Naive thymus-derived CD4-positive, alpha-beta T cell (primary cell): ENCODE results near the gene CFDP1. TPM values are rescaled to one million over a fixed set of nuclear protein-coding genes. Genes with fewer than 3 reads are reported as not detected.

Experiments
- ATAC-seq: fragments of 150-1000 bp; cut with Tn5 transposase; 2 replicates; pipeline ENCODE4 v1.10.0; 2021; ENCODE audit warnings: mild to moderate bottlenecking, moderate library complexity
- CTCF ChIA-PET: fragments of 350-600 bp; sonication (Branson Sonifier 250); formaldehyde crosslinking; loops from one replicate; lab custom pipeline; 2021; ENCODE audit warnings: antibody characterized with exemption; lab: Charles Lee
- POLR2A ChIA-PET: fragments of 350-600 bp; sonication (Branson Sonifier 250); formaldehyde crosslinking; loops from one replicate; lab custom pipeline; 2021; ENCODE audit warnings: antibody characterized with exemption, inconsistent platforms; lab: Charles Lee
- DNase-seq, 9 donors: peaks; one replicate each; pipeline versions ENCODE4 v3.0.0 to v3.0.0-alpha.2; 2020 to 2022; ENCODE audit warnings: mixed read lengths in 1 of 9
- H3K27ac ChIP-seq: one replicate; pipeline ENCODE4 v1.7.0; 2013; ENCODE audit warnings: mild to moderate bottlenecking, low read depth, low read length, moderate library complexity
- H3K27me3 ChIP-seq, 2 donors: one replicate each; pipeline ENCODE4 v1.7.0; 2013; ENCODE audit warnings: low read length in 2 of 2, mild to moderate bottlenecking in 2 of 2, moderate library complexity in 2 of 2; ENCODE audit not compliant: control insufficient read depth in 2 of 2, insufficient read depth in 2 of 2
- H3K36me3 ChIP-seq, 3 experiments: 1 replicate in 2 of 3; 2 replicates in 1 of 3; pipeline ENCODE4 v1.7.0; 2013; ENCODE audit warnings: low read length in 3 of 3, mild to moderate bottlenecking in 3 of 3, moderate library complexity in 1 of 3; ENCODE audit not compliant: insufficient read depth in 3 of 3, control insufficient read depth in 2 of 3
- H3K4me1 ChIP-seq, 2 donors: one replicate each; pipeline ENCODE4 v1.7.0; 2013; ENCODE audit warnings: low read length in 2 of 2, mild to moderate bottlenecking in 2 of 2, moderate library complexity in 1 of 2; ENCODE audit not compliant: control insufficient read depth in 2 of 2, insufficient read depth in 2 of 2
- H3K4me3 ChIP-seq: 2 replicates; pipeline ENCODE4 v1.7.0; 2013; ENCODE audit warnings: mild to moderate bottlenecking, low read length
- H3K9me3 ChIP-seq, 3 experiments: 1 replicate in 2 of 3; 2 replicates in 1 of 3; pipeline ENCODE4 v1.7.0; 2013; ENCODE audit warnings: low read length in 3 of 3; ENCODE audit not compliant: control insufficient read depth in 2 of 3
- H3K27ac Mint-ChIP-seq, 9 donors: one replicate each; pipeline ENCODE4 v1.8.0; 2020 to 2022; ENCODE audit warnings: mixed read lengths in 9 of 9, mild to moderate bottlenecking in 8 of 9, moderate library complexity in 5 of 9, inconsistent platforms in 2 of 9
- H3K27me3 Mint-ChIP-seq, 5 donors: one replicate each; pipeline ENCODE4 v1.8.0; 2021 to 2022; ENCODE audit warnings: mixed read lengths in 5 of 5, mild to moderate bottlenecking in 1 of 5
- H3K36me3 Mint-ChIP-seq, 5 donors: one replicate each; pipeline ENCODE4 v1.8.0; 2020 to 2022; ENCODE audit warnings: mixed read lengths in 5 of 5, mild to moderate bottlenecking in 3 of 5, inconsistent platforms in 1 of 5
- H3K4me1 Mint-ChIP-seq, 7 donors: one replicate each; pipeline ENCODE4 v1.8.0; 2020 to 2022; ENCODE audit warnings: mixed read lengths in 7 of 7, mild to moderate bottlenecking in 3 of 7, inconsistent platforms in 1 of 7
- H3K4me3 Mint-ChIP-seq, 10 donors: one replicate each; pipeline ENCODE4 v1.8.0; 2020 to 2022; ENCODE audit warnings: mild to moderate bottlenecking in 10 of 10, mixed read lengths in 10 of 10, moderate library complexity in 6 of 10, inconsistent platforms in 2 of 10
- H3K9me3 Mint-ChIP-seq, 11 donors: one replicate each; pipeline ENCODE4 v1.8.0; 2020 to 2022; ENCODE audit warnings: mixed read lengths in 11 of 11, mild to moderate bottlenecking in 4 of 11, inconsistent platforms in 1 of 11, moderate library complexity in 1 of 11
- intact Hi-C, 2 donors: fragments of 100-400 bp; cut with micrococcal nuclease; formaldehyde crosslinking; loops; one replicate each; pipeline ENCODE4 v1.15.1; 2023
- polyA plus RNA-seq, 2 donors: library from polyadenylated mRNA; unstranded; fragments of 300-500 nt; fragmentation: Illumina TruSeq; gene quantifications; one replicate each; pipeline ENCODE4 v1.2.3, GENCODE V29; 2021
- total RNA-seq, 6 experiments: library from RNA in 5 of 6; stranded (reverse) in 5 of 6; gene quantifications; 1 replicate in 5 of 6; 2 replicates in 1 of 6; pipeline ENCODE4 v1.2.3 and lab custom pipeline; 2021 to 2026

The CFDP1 gene
- total and polyA plus RNA-seq, 7 experiments from 2014 or later: 34.9 to 42.1 (median 39.4) TPM

GRCh38 chr16:75421820-75422126 lies 11.5 kb downstream of the CFDP1 start:
- H3K36me3 ChIP-seq: no peaks in the 10 kb centered on the region
- no peak for ATAC-seq
- no peak for DNase-seq
- intact Hi-C loops: loop anchor here in 1 of 2 donors (5.0 kb wide), 1 partner anchor 41 kb away; the partner anchor contains the start of gene TMEM170A
- ChIA-PET POLR2A (interaction anchor here (1.3 kb wide), 1 partner anchor 12 kb away, joined by 5 read pairs; the partner anchor contains the start of gene CFDP1), CTCF (no interaction called here)
- H3K4me1 ChIP-seq: peaks cover 0 to 8% of the 10 kb centered on the region in 2 donors
- H3K27ac ChIP-seq: peak overlapping the region; percentile 29
- peaks cover 19 to 58% (median 51%) of the 10 kb centered on the region in 7 donors for H3K4me1 Mint-ChIP-seq
- no peaks in the 10 kb centered on the region for H3K9me3 ChIP-seq
- H3K4me3 Mint-ChIP-seq: peak overlapping the region in 7 of 10 donors; percentile 20 to 75 (median 43)
- H3K36me3 Mint-ChIP-seq: no peaks in the 10 kb centered on the region
- peak overlapping the region in 8 of 9 donors; percentile 32 to 83 (median 78) for H3K27ac Mint-ChIP-seq
- no peaks in the 10 kb centered on the region for H3K27me3 ChIP-seq
- H3K27me3 Mint-ChIP-seq: no peaks in the 10 kb centered on the region
- no peak overlapping the region for H3K4me3 ChIP-seq
- no peaks in the 10 kb centered on the region for H3K9me3 Mint-ChIP-seq

DNA sequence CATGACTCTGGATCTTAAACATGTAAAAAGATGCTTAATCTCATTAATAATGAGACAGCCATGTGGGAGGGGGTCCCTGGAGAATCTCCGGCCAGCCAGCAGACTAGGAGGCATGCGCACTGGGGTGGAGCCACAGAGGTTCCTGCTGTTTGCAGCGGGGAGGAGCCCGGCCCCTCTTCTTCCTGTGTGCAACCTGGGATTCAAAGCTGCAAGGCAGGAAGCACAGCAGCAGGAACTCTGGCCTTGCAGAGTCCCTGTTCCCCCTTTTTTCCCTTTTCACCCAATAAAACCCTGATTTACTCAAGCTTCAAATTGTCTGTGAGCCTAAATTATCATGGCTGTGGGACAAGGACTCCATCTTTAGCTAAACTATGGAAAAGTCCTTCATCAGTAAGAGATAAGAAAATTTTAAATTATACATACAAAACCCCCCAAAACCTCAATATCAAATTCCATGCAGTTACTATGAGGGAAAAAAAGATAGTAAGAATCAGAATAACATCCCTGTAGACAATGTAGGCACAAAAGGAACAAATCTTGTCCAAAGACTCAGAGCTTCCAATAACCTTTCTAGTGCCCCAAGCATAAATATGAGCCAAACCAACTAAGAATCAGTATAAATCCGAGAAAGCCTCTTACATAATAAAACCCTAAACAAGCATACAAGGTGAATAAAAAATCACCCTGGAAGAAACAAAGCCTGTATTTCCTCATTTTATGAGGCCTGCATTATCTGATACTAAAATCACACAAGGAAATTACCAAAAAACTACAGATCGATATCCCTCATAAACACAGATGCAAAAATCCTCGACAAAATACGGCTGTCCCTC lies 12.1 kb downstream of the CFDP1 start:
- POLR2A ChIA-PET: interaction anchor here (1.3 kb wide), 1 partner anchor 12 kb away, joined by 5 read pairs; the partner anchor contains the start of gene CFDP1

GRCh38 chr16:75416904-75417565 lies 16.3 kb downstream of the CFDP1 start:
- peaks cover 4 to 12% (median 5%) of the 10 kb centered on the region in 5 donors for H3K36me3 Mint-ChIP-seq
- ATAC-seq (no peak), DNase-seq (no peak)
- ChIA-PET POLR2A (interaction anchor here (2.4 kb wide), 1 partner anchor 16 kb away, joined by 10 read pairs; the partner anchor contains the start of gene CFDP1), CTCF (interaction anchor here (1.4 kb wide), 1 partner anchor 347 kb away, joined by 3 read pairs; no protein-coding TSS in a partner anchor)
- H3K27me3 Mint-ChIP-seq: no peaks in the 10 kb centered on the region
- no peaks in the 10 kb centered on the region for H3K9me3 Mint-ChIP-seq
- H3K9me3 ChIP-seq: no peaks in the 10 kb centered on the region
- no peak overlapping the region for H3K27ac ChIP-seq
- no peaks in the 10 kb centered on the region for H3K27me3 ChIP-seq
- intact Hi-C loops: no loop called here
- peaks cover 17 to 67% (median 40%) of the 10 kb centered on the region in 7 donors for H3K4me1 Mint-ChIP-seq
- H3K4me3 ChIP-seq: no peak overlapping the region
- peak overlapping the region in 1 of 9 donors; percentile 31 for H3K27ac Mint-ChIP-seq
- peaks cover 0 to 10% (median 0%) of the 10 kb centered on the region in 3 experiments for H3K36me3 ChIP-seq
- peaks cover 0 to 8% of the 10 kb centered on the region in 2 donors for H3K4me1 ChIP-seq
- no peak overlapping the region for H3K4me3 Mint-ChIP-seq

More for the DNA sequence above, 12.1 kb downstream of the CFDP1 start:
- peak; percentile 49 for ATAC-seq
- peak overlapping the region in 8 of 9 donors; percentile 36 to 83 (median 78) for H3K27ac Mint-ChIP-seq
- Histone ChIP-seq H3K4me3 (no peak overlapping the region), H3K4me1 (peaks cover 0 to 8% of the 10 kb centered on the region in 2 donors), H3K27me3 (no peaks in the 10 kb centered on the region), H3K27ac (peak overlapping the region; percentile 35), H3K36me3 (no peaks in the 10 kb centered on the region), H3K9me3 (no peaks in the 10 kb centered on the region)
- no peaks in the 10 kb centered on the region for H3K36me3 Mint-ChIP-seq
- H3K27me3 Mint-ChIP-seq: no peaks in the 10 kb centered on the region
- intact Hi-C loops: loop anchor here in 1 of 2 donors (5.0 kb wide), 1 partner anchor 41 kb away; the partner anchor contains the start of gene TMEM170A
- peaks cover 19 to 58% (median 51%) of the 10 kb centered on the region in 7 donors for H3K4me1 Mint-ChIP-seq
- no peaks in the 10 kb centered on the region for H3K9me3 Mint-ChIP-seq
- CTCF ChIA-PET: interaction anchor here (0.6 to 1.5 kb wide), 3 partner anchors 13 to 221 kb away, joined by 3 to 4 read pairs (median 3); no protein-coding TSS in a partner anchor
- DNase-seq: peak in 3 of 9 donors; percentile 10 to 37 (median 21)
- H3K4me3 Mint-ChIP-seq: peak overlapping the region; percentile 20 to 75 (median 54)

- intact Hi-C loops: no loop called here
- no peaks in the 10 kb centered on the region for H3K9me3 Mint-ChIP-seq
- ChIA-PET CTCF (no interaction called here), POLR2A (interaction anchor here (2.4 kb wide), 1 partner anchor 18 kb away, joined by 10 read pairs; the partner anchor contains the start of gene CFDP1)
- no peaks in the 10 kb centered on the region for H3K9me3 ChIP-seq
- H3K27ac Mint-ChIP-seq: peak overlapping the region in 5 of 9 donors; percentile 9 to 63 (median 21)
- peaks cover 4 to 16% (median 10%) of the 10 kb centered on the region in 5 donors for H3K36me3 Mint-ChIP-seq
- H3K27ac ChIP-seq: no peak overlapping the region
- no peak for ATAC-seq
- no peaks in the 10 kb centered on the region for H3K27me3 Mint-ChIP-seq
- peaks cover 0 to 22% (median 0%) of the 10 kb centered on the region in 3 experiments for H3K36me3 ChIP-seq
- no peak overlapping the region for H3K4me3 Mint-ChIP-seq
- H3K4me1 Mint-ChIP-seq: peaks cover 5 to 51% (median 24%) of the 10 kb centered on the region in 7 donors
- no peaks in the 10 kb centered on the region for H3K27me3 ChIP-seq
- no peak for DNase-seq
- no peaks in the 10 kb centered on the region for H3K4me1 ChIP-seq
- no peak overlapping the region for H3K4me3 ChIP-seq
Observed at GRCh38 chr16:75415169-75415905, 18.0 kb downstream of the CFDP1 start.

DNA sequence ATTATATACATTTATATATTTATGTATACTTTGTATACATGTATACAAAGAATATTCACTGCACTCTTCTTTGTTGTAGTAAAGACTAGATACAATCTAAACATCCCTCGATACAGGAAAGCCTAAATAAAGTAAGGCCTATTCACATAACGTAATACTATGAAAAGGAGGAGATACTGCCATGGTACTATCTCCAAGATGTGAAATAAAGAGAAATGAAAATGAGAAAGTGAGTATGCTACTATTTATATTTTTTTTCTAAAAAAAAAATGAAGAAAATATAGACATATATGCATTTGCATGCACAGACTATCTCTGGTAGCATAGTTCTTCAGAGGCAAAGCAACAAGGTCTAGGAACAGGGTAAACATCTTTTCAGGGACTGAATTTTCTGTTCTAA lies 19.4 kb downstream of the CFDP1 start:
- peaks cover 2 to 42% (median 19%) of the 10 kb centered on the region in 7 donors for H3K4me1 Mint-ChIP-seq
- ATAC-seq (no peak), DNase-seq (no peak)
- Histone ChIP-seq H3K27me3 (no peaks in the 10 kb centered on the region), H3K9me3 (no peaks in the 10 kb centered on the region), H3K36me3 (peaks cover 0 to 34% (median 4%) of the 10 kb centered on the region in 3 experiments), H3K4me1 (no peaks in the 10 kb centered on the region), H3K4me3 (no peak overlapping the region), H3K27ac (no peak overlapping the region)
- no peak overlapping the region for H3K27ac Mint-ChIP-seq
- intact Hi-C loops: no loop called here
- no peaks in the 10 kb centered on the region for H3K27me3 Mint-ChIP-seq
- H3K9me3 Mint-ChIP-seq: no peaks in the 10 kb centered on the region
- H3K36me3 Mint-ChIP-seq: peaks cover 4 to 20% (median 10%) of the 10 kb centered on the region in 5 donors
- ChIA-PET POLR2A (interaction anchor here (0.6 kb wide), 1 partner anchor 27 kb away, joined by 3 read pairs; no protein-coding TSS in a partner anchor), CTCF (interaction anchor here (0.7 kb wide), 1 partner anchor 207 kb away, joined by 3 read pairs; no protein-coding TSS in a partner anchor)
- no peak overlapping the region for H3K4me3 Mint-ChIP-seq
